ENCODE data around the gene MLST8.
"Not testable (repeated sequence)": the region's sequence is repeated elsewhere in the genome, so short reads cannot be mapped to it uniquely, and the experiment has no call there.

The MLST8 gene

GRCh38 chr16:2257726-2258125 lies 52.5 kb downstream of the MLST8 start:
- Histone ChIP-seq H2AK5ac (ENCODE audit: low read length, severe bottlenecking) (no peak overlapping the region), H3K4me3 (ENCODE audit: insufficient read depth in 1 of 2, low read depth in 1 of 2, low read length in 2 of 2) (no peak overlapping the region), H3K79me1 (replicated peaks; ENCODE audit: low read length, poor library complexity, severe bottlenecking) (peaks cover 19% of the 10 kb centered on the region), H3K4ac (ENCODE audit: low read depth in 1 of 2, low read length in 2 of 2) (no peak overlapping the region), H2AFZ (ENCODE audit: low read depth, low read length) (no peak overlapping the region), H4K91ac (ENCODE audit: low read length) (no peak overlapping the region), H3K4me1 (ENCODE audit: control insufficient read depth, insufficient read depth, low read depth, low read length) (peaks cover 2% of the 10 kb centered on the region), H4K8ac (ENCODE audit: low read length) (no peak overlapping the region), H2BK15ac (ENCODE audit: low read depth, poor library complexity, severe bottlenecking) (no peak overlapping the region), H2BK12ac (ENCODE audit: low read length in 2 of 2) (no peak overlapping the region), H3K23ac (ENCODE audit: low read length in 2 of 2) (no peak overlapping the region), H2BK120ac (ENCODE audit: low read depth, low read length) (no peak overlapping the region), H3K9me3 (ENCODE audit: control insufficient read depth, low read length) (no peaks in the 10 kb centered on the region), H2BK5ac (ENCODE audit: low read depth, low read length, poor library complexity, severe bottlenecking) (no peak overlapping the region), H3K4me2 (ENCODE audit: low read length, poor library complexity, severe bottlenecking) (no peak overlapping the region), H3K27me3 (ENCODE audit: control insufficient read depth in 1 of 2, insufficient read depth in 1 of 2, low read length in 2 of 2) (no peaks in the 10 kb centered on the region), H3K36me3 (ENCODE audit: control insufficient read depth in 1 of 2, insufficient read depth in 2 of 2, low read depth in 1 of 2, low read length in 2 of 2) (peaks cover 73 to 96% of the 10 kb centered on the region in 2 experiments), H3K27ac (ENCODE audit: low read length, poor library complexity, severe bottlenecking) (no peak overlapping the region), H3K9ac (ENCODE audit: low read length) (no peak overlapping the region), H3K18ac (ENCODE audit: low read depth in 1 of 2, low read length in 2 of 2) (no peak overlapping the region), H3K14ac (ENCODE audit: low read length in 2 of 2) (no peak overlapping the region)
- DNase-seq, result no peak
- WGBS, result 93% methylated on average over 5 of the region's 6 CpGs

- 98% methylated on average over 7 of the region's 7 CpGs for WGBS
- H3K4ac ChIP-seq (ENCODE audit: low read depth in 1 of 2, low read length in 2 of 2); H2BK12ac ChIP-seq (ENCODE audit: low read length in 2 of 2); H3K27me3 ChIP-seq (ENCODE audit: control insufficient read depth in 1 of 2, insufficient read depth in 1 of 2, low read length in 2 of 2); H3K14ac ChIP-seq (ENCODE audit: low read length in 2 of 2); H2BK5ac ChIP-seq (ENCODE audit: low read depth, low read length, poor library complexity, severe bottlenecking); H3K9me3 ChIP-seq (ENCODE audit: control insufficient read depth, low read length); H2BK120ac ChIP-seq (ENCODE audit: low read depth, low read length); H2BK15ac ChIP-seq (ENCODE audit: low read depth, poor library complexity, severe bottlenecking); H2AFZ ChIP-seq (ENCODE audit: low read depth, low read length); H4K91ac ChIP-seq (ENCODE audit: low read length); H3K4me3 ChIP-seq (ENCODE audit: insufficient read depth in 1 of 2, low read depth in 1 of 2, low read length in 2 of 2); H3K27ac ChIP-seq (ENCODE audit: low read length, poor library complexity, severe bottlenecking); H3K9ac ChIP-seq (ENCODE audit: low read length); H2AK5ac ChIP-seq (ENCODE audit: low read length, severe bottlenecking); H3K18ac ChIP-seq (ENCODE audit: low read depth in 1 of 2, low read length in 2 of 2); H4K8ac ChIP-seq (ENCODE audit: low read length); H3K4me1 ChIP-seq (ENCODE audit: control insufficient read depth, insufficient read depth, low read depth, low read length); H3K23ac ChIP-seq (ENCODE audit: low read length in 2 of 2); H3K4me2 ChIP-seq (ENCODE audit: low read length, poor library complexity, severe bottlenecking); DNase-seq: not testable (repeated sequence)
- Histone ChIP-seq H3K36me3 (ENCODE audit: control insufficient read depth in 1 of 2, insufficient read depth in 2 of 2, low read depth in 1 of 2, low read length in 2 of 2) (peaks cover 72 to 96% of the 10 kb centered on the region in 2 experiments), H3K79me1 (replicated peaks; ENCODE audit: low read length, poor library complexity, severe bottlenecking) (peaks cover 19% of the 10 kb centered on the region)
Observed at GRCh38 chr16:2258530-2258929, 53.3 kb downstream of the MLST8 start.

Data from mesenchymal stem cell (in vitro differentiated cells and primary cell).